Lower lobe of right lung (tissue), 2 donors: ENCODE measurements around the gene SH3PXD2A. TPM values are rescaled to one million over a fixed set of nuclear protein-coding genes. Genes with fewer than 3 reads are reported as not detected.
"Not testable (repeated sequence)": the region's sequence is repeated elsewhere in the genome, so short reads cannot be mapped to it uniquely, and the experiment has no call there.

Experiments used
- ATAC-seq, 2 donors: fragments of 200-7000 bp; cut with Tn5 transposase; one replicate each; pipeline ENCODE4 v1.9.1; 2020 to 2022; ENCODE audit warnings: mild to moderate bottlenecking in 2 of 2, moderate library complexity in 2 of 2
- DNase-seq: peaks from one replicate; pipeline ENCODE4 v3.0.0-alpha.2; 2020
- H3K27ac ChIP-seq: fragments of 200-600 bp; one replicate; pipeline ENCODE4 v1.8.0; 2022
- H3K27me3 ChIP-seq: fragments of 200-600 bp; one replicate; pipeline ENCODE4 v1.8.0; 2022; ENCODE audit warnings: low read depth
- H3K36me3 ChIP-seq: fragments of 200-600 bp; one replicate; pipeline ENCODE4 v1.8.0; 2022; ENCODE audit warnings: mild to moderate bottlenecking
- H3K4me1 ChIP-seq: fragments of 200-600 bp; one replicate; pipeline ENCODE4 v1.8.0; 2022
- H3K4me3 ChIP-seq: fragments of 200-600 bp; one replicate; pipeline ENCODE4 v1.8.0; 2022; ENCODE audit warnings: mild to moderate bottlenecking
- H3K9me3 ChIP-seq: fragments of 200-600 bp; one replicate; pipeline ENCODE4 v1.8.0; 2022
- CTCF ChIP-seq: fragments of 200-600 bp; IDR thresholded peaks from one replicate; pipeline ENCODE4 v1.8.0; 2022; ENCODE audit warnings: antibody characterized with exemption, mild to moderate bottlenecking
- intact Hi-C: fragments of 100-400 bp; cut with DNase I; formaldehyde crosslinking; loops from one replicate; pipeline ENCODE4 v1.11.0; 2022
- total RNA-seq: library from RNA; stranded (reverse); fragmentation: NEBNext Ultra II Directional; extraction: Animal tissue kit (Norgen Biotek cat#: 25700); gene quantifications from one replicate; pipeline ENCODE4 v1.2.1, GENCODE V29; 2021
- donor health status: DM: no; HTN: yes; CAD: no; lungs with severe emphysema.

The SH3PXD2A gene
- total RNA-seq, 1 donor from 2014 or later, result 34.8 TPM

GRCh38 chr10:103764296-103765088, 90.9 kb downstream of the SH3PXD2A start:
- TF ChIP-seq CTCF, result no peak
- Histone ChIP-seq H3K4me3 (no peak overlapping the region), H3K9me3 (no peaks in the 10 kb centered on the region), H3K27me3 (no peaks in the 10 kb centered on the region), H3K4me1 (peaks cover 66% of the 10 kb centered on the region), H3K36me3 (no peaks in the 10 kb centered on the region), H3K27ac (no peak overlapping the region)
- ATAC-seq (no peak), DNase-seq (no peak)
- intact Hi-C loops, result no loop called here

- ATAC-seq, result peak in 1 of 2 donors; percentile 19
- no peak for TF ChIP-seq CTCF
- DNase-seq, result no peak
- no peak overlapping the region for H3K4me3 ChIP-seq
- H3K27me3 ChIP-seq, result no peaks in the 10 kb centered on the region
- intact Hi-C loops, result no loop called here
- no peaks in the 10 kb centered on the region for H3K36me3 ChIP-seq
- peaks cover 75% of the 10 kb centered on the region for H3K4me1 ChIP-seq
- H3K27ac ChIP-seq, result no peak overlapping the region
- no peaks in the 10 kb centered on the region for H3K9me3 ChIP-seq
These were observed 91.8 kb downstream of the SH3PXD2A start for GRCh38 chr10:103763374-103764202.

GRCh38 chr10:103762916-103763315, 92.5 kb downstream of the SH3PXD2A start:
- ATAC-seq (no peak), DNase-seq (no peak)
- Histone ChIP-seq H3K9me3 (no peaks in the 10 kb centered on the region), H3K27me3 (no peaks in the 10 kb centered on the region), H3K4me1 (peaks cover 81% of the 10 kb centered on the region), H3K27ac (no peak overlapping the region), H3K4me3 (no peak overlapping the region), H3K36me3 (no peaks in the 10 kb centered on the region)
- TF ChIP-seq CTCF, result no peak
- intact Hi-C loops, result no loop called here

GRCh38 chr10:103762162-103762561, 93.2 kb downstream of the SH3PXD2A start:
- peaks cover 82% of the 10 kb centered on the region for H3K4me1 ChIP-seq
- DNase-seq, result no peak
- ATAC-seq, result no peak
- no peaks in the 10 kb centered on the region for H3K27me3 ChIP-seq
- no peaks in the 10 kb centered on the region for H3K9me3 ChIP-seq
- no peak overlapping the region for H3K27ac ChIP-seq
- intact Hi-C loops, result no loop called here
- no peak for TF ChIP-seq CTCF
- no peak overlapping the region for H3K4me3 ChIP-seq
- H3K36me3 ChIP-seq, result no peaks in the 10 kb centered on the region

GRCh38 chr10:103761075-103761920, 94.1 kb downstream of the SH3PXD2A start:
- Histone ChIP-seq H3K36me3 (no peaks in the 10 kb centered on the region), H3K4me3 (no peak overlapping the region), H3K27ac (peak overlapping the region; percentile 14), H3K9me3 (no peaks in the 10 kb centered on the region), H3K27me3 (no peaks in the 10 kb centered on the region), H3K4me1 (peaks cover 75% of the 10 kb centered on the region)
- DNase-seq (no peak), ATAC-seq (peak in 1 of 2 donors; percentile 69)
- intact Hi-C loops, result no loop called here
- no peak for TF ChIP-seq CTCF

- Histone ChIP-seq H3K4me1 (peaks cover 68% of the 10 kb centered on the region), H3K27ac (peak overlapping the region; percentile 71)
- ATAC-seq, H3K9me3 ChIP-seq, intact Hi-C loops, DNase-seq, H3K27me3 ChIP-seq, H3K36me3 ChIP-seq, H3K4me3 ChIP-seq: not testable (repeated sequence)
These were observed 95.1 kb downstream of the SH3PXD2A start for GRCh38 chr10:103760233-103760632.
